Karpas-422 (cell line): Measurements from ENCODE around the gene JARID2. TPM values are rescaled to one million over a fixed set of nuclear protein-coding genes. Genes with fewer than 3 reads are reported as not detected.

Experiments used
- DNase-seq: peaks from one replicate; pipeline ENCODE4 v3.0.0-alpha.2; 2015
- H2AFZ ChIP-seq: fragments of 200-600 bp; sonication (generic); 2 replicates; pipeline ENCODE4 v1.6.1; 2014; ENCODE audit warnings: antibody characterized with exemption, low read length, mixed read lengths
- H3K27ac ChIP-seq: fragments of 200-600 bp; sonication (generic); 2 replicates; pipeline ENCODE4 v1.5.1; 2014; ENCODE audit warnings: mild to moderate bottlenecking, low read length, moderate library complexity
- H3K27me3 ChIP-seq: fragments of 200-600 bp; sonication (generic); 2 replicates; pipeline ENCODE4 v1.6.1; 2014; ENCODE audit warnings: low read length, mixed read lengths
- H3K36me3 ChIP-seq: fragments of 200-600 bp; sonication (generic); 2 replicates; pipeline ENCODE4 v1.6.1; 2014; ENCODE audit warnings: low read length, mixed read lengths; ENCODE audit not compliant: insufficient read depth
- H3K4me1 ChIP-seq: fragments of 200-600 bp; sonication (generic); 2 replicates; pipeline ENCODE4 v1.6.1; 2014; ENCODE audit warnings: mild to moderate bottlenecking, low read length, mixed read lengths
- H3K4me2 ChIP-seq: fragments of 200-600 bp; sonication (generic); 2 replicates; pipeline ENCODE4 v1.6.1; 2014; ENCODE audit warnings: low read length, low read depth, mild to moderate bottlenecking; ENCODE audit not compliant: poor library complexity, severe bottlenecking
- H3K4me3 ChIP-seq: fragments of 200-600 bp; sonication (generic); 2 replicates; pipeline ENCODE4 v1.5.1; 2014; ENCODE audit warnings: mild to moderate bottlenecking, antibody characterized with exemption, low read length, mixed read lengths
- H3K79me2 ChIP-seq: fragments of 200-600 bp; sonication (generic); 2 replicates; pipeline ENCODE4 v1.6.1; 2014; ENCODE audit warnings: mild to moderate bottlenecking, low read length, mixed read lengths
- H3K9ac ChIP-seq: fragments of 200-600 bp; sonication (generic); 2 replicates; pipeline ENCODE4 v1.6.0; 2014; ENCODE audit warnings: low read length
- H3K9me2 ChIP-seq: fragments of 200-600 bp; sonication (generic), shearing (Covaris generic); replicated peaks from 2 replicates; pipeline ENCODE4 v1.6.0; 2014; ENCODE audit warnings: mild to moderate bottlenecking, low read length, moderate library complexity; ENCODE audit not compliant: insufficient read depth
- H3K9me3 ChIP-seq: fragments of 300-700, 200-600 bp; sonication (generic); 2 replicates; pipeline ENCODE4 v1.6.1; 2014; ENCODE audit warnings: low read length, mixed read lengths
- H4K20me1 ChIP-seq: fragments of 200-600 bp; sonication (generic); 2 replicates; pipeline ENCODE4 v1.6.1; 2014; ENCODE audit warnings: mild to moderate bottlenecking, antibody characterized with exemption, low read length, low read depth; ENCODE audit not compliant: insufficient read depth
- total RNA-seq: library from RNA; depleted of rRNA; stranded (reverse); fragments of >200 nt; shearing (Covaris generic); gene quantifications from 2 replicates; pipeline ENCODE4 v1.2.3, GENCODE V29; 2014; ENCODE audit warnings: low replicate concordance

The JARID2 gene
- total RNA-seq, 1 experiment from 2014 or later: 2.8 TPM

DNA sequence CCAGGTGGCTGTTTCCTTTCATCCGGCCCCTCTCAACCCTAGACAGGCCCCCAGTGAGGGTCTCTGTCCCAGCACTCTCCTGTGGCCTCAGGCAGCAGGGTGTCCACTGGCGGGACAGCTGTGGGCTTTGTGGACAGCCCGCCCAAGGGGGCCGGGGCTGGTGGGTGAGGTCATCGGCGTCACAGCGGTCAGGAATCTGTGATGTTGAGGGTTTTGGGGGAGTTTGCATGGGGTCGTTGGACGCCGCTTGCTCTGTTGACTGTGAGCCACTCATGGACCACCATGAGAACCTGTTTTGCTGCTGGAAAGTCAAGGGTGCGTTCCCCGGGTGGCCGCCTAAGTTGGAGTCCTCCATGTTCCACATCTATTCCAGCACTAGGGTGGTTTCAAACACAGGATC, 270.5 kb downstream of the JARID2 start:
- H3K79me2 ChIP-seq: no peaks in the 10 kb centered on the region
- H3K4me1 ChIP-seq: no peaks in the 10 kb centered on the region
- DNase-seq: no peak

GRCh38 chr6:15516923-15517560, 271.2 kb downstream of the JARID2 start:
- Histone ChIP-seq H3K4me3 (no peak overlapping the region), H3K27me3 (no peaks in the 10 kb centered on the region), H4K20me1 (no peaks in the 10 kb centered on the region), H3K4me1 (no peaks in the 10 kb centered on the region), H3K9me2 (no peaks in the 10 kb centered on the region), H3K36me3 (no peaks in the 10 kb centered on the region), H3K79me2 (no peaks in the 10 kb centered on the region), H3K4me2 (no peak overlapping the region), H3K27ac (no peak overlapping the region), H3K9me3 (no peaks in the 10 kb centered on the region), H2AFZ (no peak overlapping the region), H3K9ac (no peak overlapping the region)
- no peak for DNase-seq

More for the DNA sequence above, 270.5 kb downstream of the JARID2 start:
- H3K9me2 ChIP-seq: no peaks in the 10 kb centered on the region
- no peak overlapping the region for H3K4me2 ChIP-seq
- H3K9me3 ChIP-seq: no peaks in the 10 kb centered on the region
- H3K9ac ChIP-seq: no peak overlapping the region
- no peak overlapping the region for H3K27ac ChIP-seq
- H3K36me3 ChIP-seq: no peaks in the 10 kb centered on the region
- H3K27me3 ChIP-seq: no peaks in the 10 kb centered on the region
- no peak overlapping the region for H2AFZ ChIP-seq
- H3K4me3 ChIP-seq: no peak overlapping the region
- H4K20me1 ChIP-seq: no peaks in the 10 kb centered on the region

DNA sequence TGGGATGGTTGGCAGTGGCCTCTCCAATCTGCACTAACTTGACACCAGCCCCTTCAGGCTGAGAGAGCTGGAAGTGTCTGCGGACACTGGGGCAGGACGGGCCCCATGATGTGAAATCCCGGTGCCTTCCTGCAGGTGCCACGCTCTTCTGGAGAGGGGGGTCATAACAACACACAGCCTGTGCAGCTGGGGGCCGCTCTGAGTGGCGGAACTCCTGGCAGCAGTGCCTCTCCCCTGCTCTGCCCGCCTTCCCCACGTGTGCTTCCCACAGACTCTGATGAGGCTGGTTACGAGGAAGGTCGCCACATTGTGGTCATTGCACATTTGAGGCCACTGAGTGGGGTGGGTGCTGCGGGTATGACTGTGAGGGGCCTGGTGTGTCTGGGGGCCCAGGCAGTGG, 271.7 kb downstream of the JARID2 start:
- Histone ChIP-seq H3K79me2 (no peaks in the 10 kb centered on the region), H3K9me3 (no peaks in the 10 kb centered on the region), H4K20me1 (no peaks in the 10 kb centered on the region), H3K9ac (no peak overlapping the region), H3K4me2 (no peak overlapping the region), H3K27ac (no peak overlapping the region), H3K9me2 (no peaks in the 10 kb centered on the region), H3K4me3 (no peak overlapping the region), H2AFZ (no peak overlapping the region), H3K27me3 (no peaks in the 10 kb centered on the region), H3K36me3 (no peaks in the 10 kb centered on the region; the same call in 1 of the 2 replicates), H3K4me1 (no peaks in the 10 kb centered on the region)
- DNase-seq: no peak

GRCh38 chr6:15518057-15518456, 272.2 kb downstream of the JARID2 start:
- Histone ChIP-seq H3K4me2 (no peak overlapping the region), H3K9ac (no peak overlapping the region), H3K9me3 (no peaks in the 10 kb centered on the region), H3K4me1 (no peaks in the 10 kb centered on the region), H4K20me1 (no peaks in the 10 kb centered on the region), H3K79me2 (no peaks in the 10 kb centered on the region), H3K27ac (no peak overlapping the region), H3K36me3 (no peaks in the 10 kb centered on the region; the same call in 1 of the 2 replicates), H2AFZ (no peak overlapping the region), H3K4me3 (no peak overlapping the region), H3K27me3 (no peaks in the 10 kb centered on the region), H3K9me2 (no peaks in the 10 kb centered on the region)
- DNase-seq: no peak

GRCh38 chr6:15518878-15519277, 273.0 kb downstream of the JARID2 start:
- Histone ChIP-seq H3K79me2 (no peaks in the 10 kb centered on the region), H3K36me3 (no peaks in the 10 kb centered on the region; the same call in 1 of the 2 replicates), H3K9me2 (no peaks in the 10 kb centered on the region), H3K4me3 (no peak overlapping the region), H3K4me2 (no peak overlapping the region), H3K9ac (no peak overlapping the region), H2AFZ (no peak overlapping the region), H3K9me3 (no peaks in the 10 kb centered on the region), H3K4me1 (no peaks in the 10 kb centered on the region), H3K27me3 (no peaks in the 10 kb centered on the region), H4K20me1 (no peaks in the 10 kb centered on the region), H3K27ac (no peak overlapping the region)
- no peak for DNase-seq

DNA sequence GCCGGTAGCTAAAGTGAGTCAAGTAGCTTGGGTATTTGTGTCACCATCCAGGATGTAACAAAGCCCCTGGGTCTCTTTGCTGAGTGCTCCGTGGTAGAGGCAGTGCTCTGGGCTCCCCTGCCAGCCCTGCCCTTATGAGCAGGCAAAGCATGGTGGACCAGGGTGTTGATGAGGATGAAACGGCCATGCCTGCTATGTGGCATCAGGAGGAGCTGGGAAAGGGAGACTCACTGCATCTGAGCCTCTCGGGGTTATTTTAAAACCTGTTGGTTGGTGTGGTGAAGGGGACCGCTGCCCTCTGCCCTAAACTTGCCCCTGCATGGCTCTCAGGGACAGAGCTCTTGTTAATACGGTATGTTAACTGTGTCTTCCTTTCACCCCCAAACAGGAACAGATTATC, 273.8 kb downstream of the JARID2 start:
- Histone ChIP-seq H3K9me3 (no peaks in the 10 kb centered on the region), H2AFZ (no peak overlapping the region), H3K27ac (no peak overlapping the region), H3K36me3 (no peaks in the 10 kb centered on the region; the same call in 1 of the 2 replicates), H3K79me2 (no peaks in the 10 kb centered on the region), H3K4me3 (no peak overlapping the region), H3K4me2 (no peak overlapping the region), H3K4me1 (no peaks in the 10 kb centered on the region), H3K27me3 (no peaks in the 10 kb centered on the region), H4K20me1 (no peaks in the 10 kb centered on the region), H3K9me2 (no peaks in the 10 kb centered on the region), H3K9ac (no peak overlapping the region)
- no peak for DNase-seq

GRCh38 chr6:15520626-15521203, 274.8 kb downstream of the JARID2 start:
- Histone ChIP-seq H3K4me1 (no peaks in the 10 kb centered on the region), H3K27me3 (no peaks in the 10 kb centered on the region), H3K4me2 (no peak overlapping the region), H3K9ac (no peak overlapping the region), H2AFZ (no peak overlapping the region), H3K79me2 (peaks cover 3% of the 10 kb centered on the region; the same call in 1 of the 2 replicates), H3K36me3 (no peaks in the 10 kb centered on the region; the same call in 1 of the 2 replicates), H3K9me2 (no peaks in the 10 kb centered on the region), H4K20me1 (no peaks in the 10 kb centered on the region), H3K9me3 (no peaks in the 10 kb centered on the region), H3K27ac (no peak overlapping the region), H3K4me3 (no peak overlapping the region)
- DNase-seq: no peak

GRCh38 chr6:15521582-15521981, 275.7 kb downstream of the JARID2 start:
- no peak for DNase-seq
- Histone ChIP-seq H3K9me3 (no peaks in the 10 kb centered on the region), H3K9me2 (no peaks in the 10 kb centered on the region), H3K4me2 (no peak overlapping the region), H3K79me2 (peaks cover 7% of the 10 kb centered on the region; the same call in 1 of the 2 replicates), H3K36me3 (no peaks in the 10 kb centered on the region; the same call in 1 of the 2 replicates), H3K27ac (no peak overlapping the region), H3K9ac (no peak overlapping the region), H2AFZ (no peak overlapping the region), H3K4me3 (no peak overlapping the region), H4K20me1 (no peaks in the 10 kb centered on the region), H3K4me1 (no peaks in the 10 kb centered on the region), H3K27me3 (no peaks in the 10 kb centered on the region)
